Astrocyte (in vitro differentiated cells and primary cell): ENCODE measurements around the gene NPDC1. TPM values are rescaled to one million over a fixed set of nuclear protein-coding genes. Genes with fewer than 3 reads are reported as not detected.

Experiments used
- DNase-seq: peaks from one replicate; pipeline ENCODE4 v3.0.0-alpha.2; 2010; ENCODE audit warnings: low read depth
- FAIRE-seq: peaks from 2 replicates; lab custom pipeline; 2011; peaks lifted over from hg19 to GRCh38; lab: Jason Lieb, UNC
- H2AFZ ChIP-seq: 2 replicates; pipeline ENCODE4 v1.6.0; 2012; ENCODE audit warnings: low read depth, low read length, inconsistent platforms
- H3K27ac ChIP-seq: 2 replicates; pipeline ENCODE4 v1.5.1; 2011; ENCODE audit warnings: low read depth, low read length, inconsistent platforms
- H3K27me3 ChIP-seq: 2 replicates; pipeline ENCODE4 v1.6.0; 2011; ENCODE audit warnings: low read length, inconsistent platforms; ENCODE audit not compliant: insufficient read depth
- H3K36me3 ChIP-seq: 2 replicates; pipeline ENCODE4 v1.5.1; 2011; ENCODE audit warnings: low read length, inconsistent platforms; ENCODE audit not compliant: insufficient read depth
- H3K4me1 ChIP-seq: 2 replicates; pipeline ENCODE4 v1.5.1; 2011; ENCODE audit warnings: low read length, inconsistent platforms; ENCODE audit not compliant: insufficient read depth
- H3K4me2 ChIP-seq: 2 replicates; pipeline ENCODE4 v1.6.0; 2012; ENCODE audit warnings: low read length, inconsistent platforms
- H3K4me3 ChIP-seq: 2 replicates; pipeline ENCODE4 v1.5.1; 2011; ENCODE audit warnings: low read depth, mild to moderate bottlenecking, low read length, inconsistent platforms; ENCODE audit not compliant: insufficient read depth
- H3K79me2 ChIP-seq: 2 replicates; pipeline ENCODE4 v1.6.0; 2012; ENCODE audit warnings: mild to moderate bottlenecking, low read length, inconsistent platforms; ENCODE audit not compliant: insufficient read depth
- H3K9ac ChIP-seq: 2 replicates; pipeline ENCODE4 v1.6.0; 2012; ENCODE audit warnings: mild to moderate bottlenecking, low read length, inconsistent platforms
- H3K9me3 ChIP-seq: 2 replicates; pipeline ENCODE4 v1.5.1; 2012; ENCODE audit warnings: low read depth, mild to moderate bottlenecking, low read length, inconsistent platforms; ENCODE audit not compliant: insufficient read depth
- H4K20me1 ChIP-seq: 2 replicates; pipeline ENCODE4 v1.6.0; 2012; ENCODE audit warnings: low read length, inconsistent platforms; ENCODE audit not compliant: insufficient read depth
- H3K27ac Mint-ChIP-seq: one replicate; pipeline ENCODE4 v1.8.0; 2021; ENCODE audit warnings: mild to moderate bottlenecking, mixed read lengths; ENCODE audit not compliant: unreplicated experiment
- H3K27me3 Mint-ChIP-seq: one replicate; pipeline ENCODE4 v1.8.0; 2021; ENCODE audit warnings: low read depth, mixed read lengths; ENCODE audit not compliant: unreplicated experiment
- H3K36me3 Mint-ChIP-seq: one replicate; pipeline ENCODE4 v1.8.0; 2021; ENCODE audit warnings: low read depth, mixed read lengths; ENCODE audit not compliant: unreplicated experiment
- H3K4me1 Mint-ChIP-seq: one replicate; pipeline ENCODE4 v1.8.0; 2021; ENCODE audit warnings: low read depth, mixed read lengths; ENCODE audit not compliant: unreplicated experiment
- H3K4me3 Mint-ChIP-seq: one replicate; pipeline ENCODE4 v1.8.0; 2021; ENCODE audit warnings: mild to moderate bottlenecking, moderate library complexity, mixed read lengths; ENCODE audit not compliant: unreplicated experiment
- H3K9me3 Mint-ChIP-seq: one replicate; pipeline ENCODE4 v1.8.0; 2021; ENCODE audit warnings: mild to moderate bottlenecking, mixed read lengths; ENCODE audit not compliant: unreplicated experiment
- CTCF ChIP-seq: IDR thresholded peaks from 2 replicates; pipeline ENCODE4 v1.5.1; 2011; ENCODE audit warnings: low read depth, mild to moderate bottlenecking, inconsistent platforms, low read length, moderate library complexity; ENCODE audit not compliant: insufficient read depth
- EZH2 ChIP-seq: IDR thresholded peaks from 2 replicates; pipeline ENCODE4 v1.6.1; 2012; ENCODE audit warnings: mild to moderate bottlenecking, low read length, inconsistent platforms; ENCODE audit not compliant: insufficient read depth
- total RNA-seq: library from RNA; stranded (reverse); gene quantifications from 2 replicates; pipeline ENCODE4 v1.2.1, GENCODE V29; 2021

The NPDC1 gene
- total RNA-seq, 1 donor from 2014 or later: 66.8 TPM

DNA sequence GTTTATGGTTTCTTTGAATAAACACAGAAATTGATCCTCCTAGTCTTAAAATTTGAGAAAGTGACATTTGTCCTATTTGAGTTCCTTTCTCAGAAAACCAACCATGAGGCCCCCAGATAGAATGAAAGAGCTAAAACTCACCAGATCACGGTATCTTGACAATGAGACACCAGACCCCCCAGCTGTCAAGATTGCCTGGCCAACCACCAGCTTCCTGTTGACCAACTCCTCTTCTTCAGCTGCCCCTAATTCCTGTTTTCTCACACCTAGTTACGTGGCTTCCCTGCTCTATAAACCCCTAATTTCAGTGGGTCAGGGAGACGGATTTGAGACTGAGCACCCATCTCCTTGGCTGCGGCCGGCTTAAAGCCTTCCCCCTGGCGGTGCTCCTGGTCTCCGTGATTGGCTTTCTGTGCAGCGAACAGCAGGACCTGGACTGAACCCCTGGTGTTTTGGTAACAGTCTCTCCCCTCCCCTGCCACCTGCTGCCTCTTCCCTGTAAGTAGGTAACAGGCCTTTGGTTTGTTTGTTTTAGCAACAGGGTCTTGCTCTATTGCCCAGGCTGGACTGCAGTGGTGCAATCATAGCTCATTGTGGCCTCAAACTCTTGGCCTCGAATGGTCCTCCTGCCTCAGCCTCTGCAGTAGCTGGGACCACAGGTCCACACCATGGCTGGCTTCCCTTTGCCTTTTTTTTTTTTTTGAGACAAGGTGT lies 12.7 kb upstream of the NPDC1 start:
- no peak for TF ChIP-seq CTCF
- TF ChIP-seq EZH2: no peak
- Mint-ChIP-seq H3K27ac (no peak overlapping the region), H3K9me3 (no peaks in the 10 kb centered on the region), H3K36me3 (no peaks in the 10 kb centered on the region), H3K27me3 (peaks cover 35% of the 10 kb centered on the region), H3K4me1 (no peaks in the 10 kb centered on the region), H3K4me3 (no peak overlapping the region)
- Histone ChIP-seq H3K27me3 (peaks cover 3% of the 10 kb centered on the region), H3K9me3 (no peaks in the 10 kb centered on the region), H3K79me2 (no peaks in the 10 kb centered on the region), H3K9ac (no peak overlapping the region), H3K4me2 (no peak overlapping the region), H2AFZ (no peak overlapping the region), H3K4me1 (peaks cover 5% of the 10 kb centered on the region), H3K27ac (no peak overlapping the region), H4K20me1 (no peaks in the 10 kb centered on the region), H3K36me3 (no peaks in the 10 kb centered on the region), H3K4me3 (no peak overlapping the region)
- DNase-seq (no peak), FAIRE-seq (no peak)

DNA sequence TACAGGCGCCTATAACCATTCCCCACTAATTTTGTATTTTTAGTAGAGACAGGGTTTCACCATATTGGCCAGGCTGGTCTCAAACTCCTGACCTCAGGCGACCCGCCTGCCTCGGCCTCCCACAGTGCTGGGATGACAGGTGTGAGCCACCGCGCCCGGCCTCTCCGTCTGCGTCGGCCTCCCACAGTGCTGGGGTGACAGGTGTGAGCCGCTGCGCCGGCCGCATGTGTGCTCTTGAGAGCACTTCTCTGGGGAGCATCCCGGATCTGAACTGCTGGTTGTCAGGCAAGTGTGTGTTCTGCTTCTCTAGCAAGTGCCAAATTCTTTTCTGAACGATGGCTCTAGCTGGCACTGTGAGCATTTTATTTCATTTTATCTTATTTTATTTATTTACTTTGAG lies 11.6 kb upstream of the NPDC1 start:
- Histone ChIP-seq H3K9me3 (no peaks in the 10 kb centered on the region), H3K36me3 (no peaks in the 10 kb centered on the region), H2AFZ (no peak overlapping the region), H3K79me2 (no peaks in the 10 kb centered on the region), H3K4me2 (no peak overlapping the region), H3K9ac (no peak overlapping the region), H3K27ac (no peak overlapping the region), H3K27me3 (peaks cover 12% of the 10 kb centered on the region), H3K4me3 (no peak overlapping the region), H4K20me1 (no peaks in the 10 kb centered on the region), H3K4me1 (peaks cover 5% of the 10 kb centered on the region)
- Mint-ChIP-seq H3K27ac (no peak overlapping the region), H3K4me3 (no peak overlapping the region), H3K4me1 (no peaks in the 10 kb centered on the region), H3K27me3 (peaks cover 39% of the 10 kb centered on the region), H3K9me3 (no peaks in the 10 kb centered on the region), H3K36me3 (no peaks in the 10 kb centered on the region)
- TF ChIP-seq EZH2 (no peak), CTCF (no peak)
- no peak for DNase-seq
- FAIRE-seq: no peak

- Histone ChIP-seq H4K20me1 (no peaks in the 10 kb centered on the region), H3K9me3 (no peaks in the 10 kb centered on the region), H3K27ac (no peak overlapping the region), H3K4me2 (no peak overlapping the region), H2AFZ (no peak overlapping the region), H3K4me1 (peaks cover 5% of the 10 kb centered on the region), H3K27me3 (peaks cover 14% of the 10 kb centered on the region), H3K4me3 (no peak overlapping the region), H3K9ac (no peak overlapping the region), H3K79me2 (no peaks in the 10 kb centered on the region), H3K36me3 (no peaks in the 10 kb centered on the region)
- FAIRE-seq: no peak
- no peaks in the 10 kb centered on the region for H3K36me3 Mint-ChIP-seq
- DNase-seq: no peak
- H3K4me3 Mint-ChIP-seq: no peak overlapping the region
- H3K4me1 Mint-ChIP-seq: no peaks in the 10 kb centered on the region
- no peak overlapping the region for H3K27ac Mint-ChIP-seq
- peaks cover 40% of the 10 kb centered on the region for H3K27me3 Mint-ChIP-seq
- TF ChIP-seq CTCF (no peak), EZH2 (no peak)
- no peaks in the 10 kb centered on the region for H3K9me3 Mint-ChIP-seq
Observed at GRCh38 chr9:137056739-137057415, 10.9 kb upstream of the NPDC1 start.
